Neural cell (in vitro differentiated cells): ENCODE results near the gene ZFP36L2. TPM values are rescaled to one million over a fixed set of nuclear protein-coding genes. Genes with fewer than 3 reads are reported as not detected.

Experiments
- H2AFZ ChIP-seq: fragments of 200-600, 300-800 bp; sonication (generic), shearing (Covaris generic); 2 replicates; pipeline ENCODE4 v1.6.0; 2014; ENCODE audit warnings: low read depth, mild to moderate bottlenecking, antibody characterized with exemption, low read length, moderate library complexity
- H3F3A ChIP-seq: fragments of 200-600 bp; shearing (Covaris generic); 2 replicates; pipeline ENCODE4 v1.6.1; 2016; ENCODE audit warnings: mild to moderate bottlenecking, moderate library complexity, mixed read lengths, antibody characterized with exemption, low read length; ENCODE audit not compliant: insufficient read depth, poor library complexity, severe bottlenecking
- H3K27ac ChIP-seq: fragments of 200-600, 300-800 bp; sonication (generic), shearing (Covaris generic); 2 replicates; pipeline ENCODE4 v1.5.1; 2014; ENCODE audit warnings: mild to moderate bottlenecking, low read length, moderate library complexity
- H3K27me3 ChIP-seq: fragments of 300-800, 200-600 bp; sonication (generic), shearing (Covaris generic); 2 replicates; pipeline ENCODE4 v1.6.0; 2014; ENCODE audit warnings: mild to moderate bottlenecking, low read depth, low read length, moderate library complexity; ENCODE audit not compliant: insufficient read depth
- H3K36me3 ChIP-seq: fragments of 300-800, 200-600 bp; sonication (generic), shearing (Covaris generic); 2 replicates; pipeline ENCODE4 v1.5.1; 2014; ENCODE audit warnings: mild to moderate bottlenecking, antibody characterized with exemption, low read length, moderate library complexity; ENCODE audit not compliant: insufficient read depth
- H3K4me2 ChIP-seq: fragments of 300-800, 200-600 bp; sonication (generic), shearing (Covaris generic); 2 replicates; pipeline ENCODE4 v1.6.0; 2014; ENCODE audit warnings: mild to moderate bottlenecking, low read length
- H3K4me3 ChIP-seq: fragments of 300-800, 200-600 bp; sonication (generic), shearing (Covaris generic); 2 replicates; pipeline ENCODE4 v1.5.1; 2014; ENCODE audit warnings: mild to moderate bottlenecking, low read length, moderate library complexity
- H3K79me2 ChIP-seq: fragments of 200-600 bp; shearing (Covaris generic); replicated peaks from 2 replicates; pipeline ENCODE4 v1.6.0; 2014; ENCODE audit warnings: mild to moderate bottlenecking, low read length, moderate library complexity; ENCODE audit not compliant: insufficient read depth
- H3K9ac ChIP-seq: fragments of 300-800, 200-600 bp; sonication (generic), shearing (Covaris generic); 2 replicates; pipeline ENCODE4 v1.6.1; 2016; ENCODE audit warnings: mild to moderate bottlenecking, low read length, mixed read lengths
- H3K9me2 ChIP-seq: fragments of 200-600 bp; shearing (Covaris generic); 2 replicates; pipeline ENCODE4 v1.6.1; 2016; ENCODE audit warnings: mild to moderate bottlenecking, low read length, mixed read lengths; ENCODE audit not compliant: insufficient read depth
- H3K9me3 ChIP-seq: fragments of 200-600, 300-800 bp; sonication (generic), shearing (Covaris generic); 2 replicates; pipeline ENCODE4 v1.6.1; 2016; ENCODE audit warnings: mild to moderate bottlenecking, mixed run types, low read length, moderate library complexity, mixed read lengths
- H4K20me1 ChIP-seq: fragments of 200-600 bp; shearing (Covaris generic); 2 replicates; pipeline ENCODE4 v1.6.1; 2016; ENCODE audit warnings: mild to moderate bottlenecking, mixed run types; ENCODE audit not compliant: insufficient read depth
- CTCF ChIP-seq: fragments of 450-650 bp; IDR thresholded peaks from 2 replicates; pipeline ENCODE4 v1.5.1; 2014; ENCODE audit warnings: antibody characterized with exemption, mild to moderate bottlenecking, moderate library complexity; ENCODE audit not compliant: poor library complexity, severe bottlenecking
- EP300 ChIP-seq: fragments of 450-650 bp; conservative IDR thresholded peaks from 2 replicates; pipeline ENCODE4 v1.6.1; 2014; ENCODE audit warnings: antibody characterized with exemption, mild to moderate bottlenecking, moderate library complexity; ENCODE audit not compliant: poor library complexity, severe bottlenecking
- EZH2 ChIP-seq: fragments of 200-600, 300-800 bp; shearing (Covaris generic), sonication (generic); IDR thresholded peaks from 2 replicates; pipeline ENCODE4 v1.6.1; 2014; ENCODE audit warnings: antibody characterized with exemption, low read length, borderline replicate concordance, mild to moderate bottlenecking; ENCODE audit not compliant: insufficient read depth, poor library complexity, severe bottlenecking
- MXI1 ChIP-seq: fragments of 450-650 bp; conservative IDR thresholded peaks from 2 replicates; pipeline ENCODE4 v1.6.1; 2014; ENCODE audit warnings: antibody characterized with exemption, mild to moderate bottlenecking; ENCODE audit not compliant: poor library complexity, severe bottlenecking
- POLR2AphosphoS5 ChIP-seq: IDR thresholded peaks from 2 replicates; pipeline ENCODE4 v1.6.1; 2012
- RAD21 ChIP-seq: fragments of 450-650 bp; conservative IDR thresholded peaks from 2 replicates; pipeline ENCODE4 v1.6.1; 2014; ENCODE audit warnings: antibody characterized with exemption, mild to moderate bottlenecking, moderate library complexity
- REST ChIP-seq: IDR thresholded peaks from 2 replicates; pipeline ENCODE4 v1.6.1; 2012; ENCODE audit warnings: borderline replicate concordance
- SMC3 ChIP-seq: fragments of 450-650 bp; conservative IDR thresholded peaks from 2 replicates; pipeline ENCODE4 v1.6.1; 2014; ENCODE audit warnings: antibody characterized with exemption, mild to moderate bottlenecking, moderate library complexity; ENCODE audit not compliant: poor library complexity
- TAF1 ChIP-seq: IDR thresholded peaks from 2 replicates; pipeline ENCODE4 v1.6.1; 2012; ENCODE audit warnings: low read depth
- polyA plus RNA-seq: library from polyadenylated mRNA; depleted of rRNA; stranded (reverse); fragments of >200 nt; gene quantifications from 2 replicates; pipeline ENCODE4 v1.2.3, GENCODE V29; 2014

The ZFP36L2 gene
- polyA plus RNA-seq, 1 donor from 2014 or later = 0.33 TPM

- no peak overlapping the region for H3K9ac ChIP-seq
- no peak overlapping the region for H3K4me2 ChIP-seq
- no peak overlapping the region for H3K4me3 ChIP-seq
- H3F3A ChIP-seq = no peaks in the 10 kb centered on the region
- H4K20me1 ChIP-seq = no peaks in the 10 kb centered on the region
- H3K27me3 ChIP-seq = no peaks in the 10 kb centered on the region
- TF ChIP-seq TAF1 (no peak), POLR2AphosphoS5 (no peak), RAD21 (no peak), EP300 (no peak), SMC3 (no peak), MXI1 (no peak), CTCF (no peak), EZH2 (no peak), REST (no peak)
- H3K79me2 ChIP-seq = no peaks in the 10 kb centered on the region
- H3K27ac ChIP-seq = no peak overlapping the region
- H3K9me2 ChIP-seq = no peaks in the 10 kb centered on the region
- no peaks in the 10 kb centered on the region for H3K36me3 ChIP-seq
- H2AFZ ChIP-seq = no peak overlapping the region
- H3K9me3 ChIP-seq = no peaks in the 10 kb centered on the region
Observed at GRCh38 chr2:43270930-43271615, 44.7 kb upstream of the ZFP36L2 start.

- Histone ChIP-seq H3K27me3 (no peaks in the 10 kb centered on the region), H3K4me2 (no peak overlapping the region), H2AFZ (no peak overlapping the region), H3K9ac (no peak overlapping the region), H3K4me3 (no peak overlapping the region), H3K27ac (no peak overlapping the region), H3K36me3 (no peaks in the 10 kb centered on the region), H3K79me2 (no peaks in the 10 kb centered on the region), H3K9me2 (no peaks in the 10 kb centered on the region), H4K20me1 (no peaks in the 10 kb centered on the region), H3K9me3 (no peaks in the 10 kb centered on the region), H3F3A (no peaks in the 10 kb centered on the region)
- no peak for TF ChIP-seq SMC3
- TF ChIP-seq CTCF = no peak
- TF ChIP-seq EZH2 = no peak
- TF ChIP-seq TAF1 = no peak
- TF ChIP-seq RAD21 = no peak
- no peak for TF ChIP-seq REST
- TF ChIP-seq POLR2AphosphoS5 = no peak
- TF ChIP-seq MXI1 = no peak
- no peak for TF ChIP-seq EP300
Observed at GRCh38 chr2:43270461-43270860, 44.1 kb upstream of the ZFP36L2 start.
